ENCODE data around the gene TMED1. TPM values are rescaled to one million over a fixed set of nuclear protein-coding genes. Genes with fewer than 3 reads are reported as not detected.

Gene TMED1
- total RNA-seq, 1 donor from 2014 or later = 20.0 TPM

DNA sequence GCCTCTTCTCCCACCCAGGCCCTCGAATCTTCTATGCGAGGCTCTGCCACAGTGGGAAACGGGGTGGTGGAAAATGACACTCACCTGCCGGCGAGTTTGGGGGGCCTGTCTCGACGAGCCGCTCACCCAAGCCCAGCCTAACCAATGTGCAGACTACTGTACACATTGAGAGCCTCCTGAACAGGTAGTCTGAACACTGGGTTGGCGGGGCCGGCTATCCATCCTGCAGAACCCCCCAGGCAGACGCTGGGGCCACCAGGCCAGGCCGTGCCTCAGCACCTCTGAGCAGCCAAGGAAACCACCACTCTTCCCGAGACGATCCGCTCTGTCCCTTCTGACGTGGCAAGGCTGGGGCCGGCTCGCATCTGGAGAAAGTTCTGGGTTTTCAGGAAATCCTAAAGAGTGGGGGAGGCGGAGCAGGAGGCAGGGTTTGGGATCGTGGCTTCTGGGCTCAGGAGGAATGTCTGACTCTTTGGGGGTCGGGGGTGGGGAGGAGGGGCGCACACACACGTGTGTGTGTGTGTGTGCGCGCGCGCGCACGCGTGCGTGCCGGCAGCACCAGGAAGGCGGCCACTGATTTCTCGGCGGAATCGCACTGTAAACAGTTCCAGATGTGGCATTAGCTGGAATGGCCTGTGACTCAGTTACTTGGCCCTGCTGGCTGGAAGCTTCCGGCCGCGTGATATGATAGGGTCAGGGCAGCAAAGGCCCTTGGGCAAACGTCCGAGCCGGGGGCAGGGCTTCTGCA is 18.5 kb downstream of the TMED1 start:
- ATAC-seq (peak; percentile 90), DNase-seq (ENCODE audit: low spot score) (peak; percentile 89)
- intact Hi-C loops (cut with DNase I) = no loop called here

DNA sequence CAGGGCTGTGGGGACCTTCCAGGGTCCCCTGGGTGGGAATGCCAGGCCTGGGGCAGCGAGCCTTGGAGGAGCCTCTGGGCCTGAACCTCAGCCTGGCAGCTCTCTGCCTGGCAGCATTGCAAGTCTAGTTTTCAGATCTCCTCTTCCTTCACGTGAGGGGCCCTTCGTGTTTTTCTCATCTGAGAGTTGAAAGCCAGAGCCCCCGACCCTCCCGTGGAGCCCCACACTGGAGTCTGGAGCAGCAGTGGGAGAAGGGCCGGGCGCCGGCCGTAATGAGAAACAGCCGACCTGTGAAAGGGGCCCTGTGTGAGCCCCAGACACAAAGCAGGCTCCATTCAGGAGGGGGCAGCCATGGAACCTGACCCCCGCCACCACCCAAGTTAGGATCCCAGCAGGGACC is 19.3 kb downstream of the TMED1 start:
- DNase-seq (ENCODE audit: low spot score) (no peak), ATAC-seq (peak; percentile 0)
- intact Hi-C loops (cut with DNase I) = no loop called here

DNA sequence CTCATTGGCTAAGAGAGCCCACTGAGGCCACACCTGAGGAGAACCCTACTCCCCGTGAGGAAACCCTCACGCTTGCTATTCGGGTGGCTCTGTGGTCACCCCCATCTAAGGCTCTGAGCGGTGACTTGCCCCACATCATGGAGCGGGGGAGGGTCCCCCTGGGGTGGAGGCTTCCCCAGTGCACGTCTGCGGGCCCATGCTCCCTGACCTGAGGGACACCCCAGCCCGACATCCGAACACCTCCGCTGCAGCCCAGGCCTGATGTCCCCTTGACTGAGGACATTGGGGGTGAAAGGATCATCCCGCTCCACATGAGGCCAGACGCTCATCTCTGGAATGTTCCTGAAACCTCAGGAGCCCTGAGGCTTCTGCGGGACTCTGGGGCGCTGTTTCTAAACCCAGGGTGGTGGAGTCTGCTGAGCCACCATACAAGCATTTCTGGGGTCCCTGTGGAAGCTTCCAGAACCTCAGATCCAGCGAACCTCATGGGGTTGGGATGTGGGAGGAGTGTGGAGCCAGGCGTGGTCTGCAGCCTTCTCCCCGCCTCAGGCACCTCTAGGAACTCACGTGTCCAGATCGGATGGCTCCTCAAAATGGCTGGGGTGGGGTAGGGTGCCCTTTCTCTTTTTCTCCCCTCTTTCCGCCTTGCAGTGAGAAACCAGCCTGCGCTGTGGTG is 19.9 kb downstream of the TMED1 start:
- intact Hi-C loops (cut with DNase I) = no loop called here
- DNase-seq (ENCODE audit: low spot score) = no peak
- peak; percentile 33 for ATAC-seq

DNA sequence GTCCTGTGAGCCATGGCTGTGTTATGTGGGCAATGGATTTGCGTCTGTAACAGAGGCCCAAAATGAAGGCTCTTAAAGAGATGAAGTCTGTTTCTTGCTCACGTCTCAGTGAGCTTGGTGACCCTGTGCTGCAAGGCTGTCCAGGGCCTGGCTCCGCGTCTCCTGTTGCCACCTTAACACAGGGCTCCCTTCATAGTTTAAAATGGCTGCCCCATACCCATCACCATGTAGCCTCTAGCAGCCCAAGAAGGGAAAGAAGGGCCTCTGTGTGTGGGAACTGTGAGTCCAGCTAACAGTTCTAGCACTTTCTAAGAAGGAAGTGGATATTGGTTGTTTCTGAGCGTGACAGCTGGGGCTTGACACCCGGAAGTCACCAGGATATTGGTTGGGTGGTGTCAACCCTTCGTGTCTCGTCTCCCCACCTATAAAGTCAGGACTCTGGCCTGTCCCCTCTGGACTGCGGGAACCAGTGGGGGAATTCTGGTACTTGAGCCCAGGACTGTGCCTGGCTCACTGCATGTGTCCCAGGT is 20.9 kb downstream of the TMED1 start:
- ATAC-seq (no peak), DNase-seq (ENCODE audit: low spot score) (no peak)
- intact Hi-C loops (cut with DNase I) = no loop called here

DNA sequence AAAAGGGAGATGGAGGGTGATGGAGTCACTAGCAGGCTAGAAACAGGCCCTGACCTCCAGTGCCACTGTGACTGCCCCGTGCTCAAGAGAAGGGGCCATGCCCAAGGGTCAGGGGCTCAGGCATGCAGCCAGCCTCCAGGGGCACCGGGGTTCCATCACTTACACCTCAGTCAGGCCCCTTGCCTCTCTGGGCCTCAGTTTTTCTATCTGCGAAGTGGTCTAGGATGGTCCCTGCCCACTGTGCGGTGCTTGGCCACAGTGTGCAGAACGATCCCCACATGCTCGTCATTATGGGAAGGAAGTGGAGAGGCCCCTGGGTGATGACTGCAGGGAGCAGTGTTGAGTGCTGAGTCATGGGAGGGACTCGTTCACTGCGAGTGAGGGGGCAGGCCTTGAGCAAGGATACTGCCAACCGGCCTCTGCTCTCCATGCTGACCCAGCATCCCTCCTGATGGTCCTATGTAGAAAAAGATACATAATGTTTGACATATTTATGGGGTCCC is 23.1 kb downstream of the TMED1 start:
- DNase-seq (ENCODE audit: low spot score) (no peak), ATAC-seq (peak; percentile 54)
- intact Hi-C loops (cut with DNase I) = no loop called here

DNA sequence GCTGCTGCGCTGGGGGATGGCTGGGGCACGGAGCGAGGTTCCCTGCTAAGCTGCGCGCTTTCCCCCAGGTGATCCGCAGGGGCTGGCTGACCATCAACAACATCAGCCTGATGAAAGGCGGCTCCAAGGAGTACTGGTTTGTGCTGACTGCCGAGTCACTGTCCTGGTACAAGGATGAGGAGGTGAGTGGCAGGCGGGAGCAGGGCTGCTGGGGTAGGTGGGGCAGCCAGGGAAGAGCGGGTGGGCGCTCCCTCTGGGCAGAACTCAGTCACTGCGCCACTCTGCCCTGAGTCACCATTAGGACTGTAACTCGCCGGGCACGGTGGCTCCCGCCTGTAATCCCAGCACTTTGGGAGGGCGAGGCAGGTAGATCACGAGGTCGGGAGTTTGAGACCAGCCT is 23.8 kb downstream of the TMED1 start:
- DNase-seq (ENCODE audit: low spot score) (no peak), ATAC-seq (no peak)
- intact Hi-C loops (cut with DNase I) = no loop called here

DNA sequence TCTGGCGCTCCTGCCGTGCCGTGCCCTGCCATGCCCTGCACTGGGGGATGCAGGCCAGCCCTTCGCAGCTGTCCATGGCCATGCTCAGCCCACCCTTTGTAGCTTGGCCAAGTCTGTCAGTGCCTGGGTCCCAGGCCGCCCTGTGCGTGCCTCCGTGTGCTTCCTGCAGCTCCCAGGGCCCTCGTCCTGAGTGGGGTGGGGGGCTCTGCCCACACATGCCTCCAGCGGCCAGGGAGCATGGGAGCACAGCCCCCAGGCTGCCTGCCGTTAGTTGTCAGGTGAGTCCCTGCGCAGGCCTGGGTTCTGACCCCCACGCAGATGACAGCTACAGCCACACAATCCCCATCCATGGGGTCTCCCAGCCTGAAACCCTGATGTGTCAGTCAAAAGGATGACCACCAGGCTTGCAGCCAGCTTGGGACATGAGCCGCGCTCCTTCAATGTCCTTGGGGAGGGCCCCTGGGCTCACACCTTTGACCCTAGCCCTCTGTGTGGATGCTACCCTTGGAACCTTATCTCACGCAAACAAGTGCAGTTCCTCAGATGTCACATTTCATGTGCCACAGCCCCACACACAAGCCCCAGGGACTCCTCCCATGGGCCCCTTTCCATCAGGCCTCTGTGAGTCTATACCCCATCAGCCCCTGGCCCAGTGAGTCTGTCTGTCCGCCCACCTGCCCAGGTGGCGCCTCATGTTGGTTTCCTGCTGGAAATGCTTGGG is 24.5 kb downstream of the TMED1 start:
- DNase-seq (ENCODE audit: low spot score) = no peak
- intact Hi-C loops (cut with DNase I) = no loop called here
- no peak for ATAC-seq

DNA sequence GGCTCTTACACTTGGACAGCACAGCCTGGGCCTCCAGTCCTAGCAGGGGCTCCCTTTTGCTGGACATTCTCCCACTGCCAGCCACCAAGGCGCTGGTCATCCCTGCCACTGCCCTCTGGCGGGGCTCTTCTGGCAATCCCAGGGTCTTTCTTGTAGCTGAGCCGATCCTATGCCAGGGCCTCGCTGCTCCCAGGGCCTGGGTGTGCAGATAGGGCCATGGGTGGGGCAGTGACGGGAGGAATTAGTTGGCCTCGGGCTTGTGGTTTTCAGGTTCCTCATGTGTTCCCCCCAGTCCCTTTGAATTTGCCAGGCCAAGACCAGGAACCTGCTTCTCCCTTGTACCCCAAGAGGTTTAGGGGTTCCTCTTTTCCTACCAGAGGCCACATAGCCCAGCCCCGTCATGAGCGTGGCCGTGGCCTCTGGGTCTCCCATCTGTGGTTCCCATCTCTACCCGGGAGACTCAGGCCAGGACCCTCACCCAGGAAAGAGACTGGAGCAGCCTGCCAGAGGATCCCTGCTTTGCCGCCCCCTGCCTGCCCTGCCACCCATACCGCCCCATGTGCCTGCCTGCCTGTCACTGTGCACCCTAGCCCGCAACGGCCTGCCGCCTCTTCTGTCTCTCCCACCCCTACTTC is 26.2 kb downstream of the TMED1 start:
- ATAC-seq (peak; percentile 9), DNase-seq (ENCODE audit: low spot score) (no peak)
- intact Hi-C loops (cut with DNase I) = no loop called here

DNA sequence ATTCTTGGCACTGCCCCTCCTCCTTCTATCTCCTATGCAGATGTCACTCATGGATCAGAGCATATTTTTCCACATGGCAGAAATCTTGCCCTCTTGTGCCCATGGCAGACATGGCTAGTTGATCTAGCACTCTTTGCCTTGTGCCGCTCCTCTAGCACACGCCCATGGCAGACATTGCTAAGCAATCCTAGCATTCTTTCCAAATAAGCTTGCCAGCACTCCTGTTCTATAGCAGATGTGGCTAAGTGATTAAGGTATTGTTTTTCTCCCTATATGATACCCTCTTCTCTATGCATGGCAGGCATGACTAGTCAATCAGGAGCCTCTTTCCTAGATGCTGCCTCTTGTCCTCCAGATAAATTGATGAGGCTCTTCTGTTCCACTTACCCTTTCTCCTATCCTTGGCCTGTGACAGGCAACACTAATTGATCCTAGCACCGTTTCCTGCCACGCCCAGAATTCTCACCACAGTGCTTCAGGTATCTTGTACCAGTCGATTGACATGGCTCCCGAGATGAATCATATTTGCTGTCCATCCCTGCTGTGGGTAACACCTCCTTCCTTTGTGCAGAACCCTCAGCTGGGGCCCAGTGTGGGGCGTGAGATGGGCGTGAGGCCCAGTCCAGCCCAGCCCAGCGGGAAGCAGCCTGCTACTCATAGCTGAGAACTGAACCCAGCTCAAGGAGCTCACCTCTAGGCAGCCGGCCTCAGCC is 26.9 kb downstream of the TMED1 start:
- ATAC-seq (peak; percentile 24), DNase-seq (ENCODE audit: low spot score) (no peak)
- intact Hi-C loops (cut with DNase I) = no loop called here

DNA sequence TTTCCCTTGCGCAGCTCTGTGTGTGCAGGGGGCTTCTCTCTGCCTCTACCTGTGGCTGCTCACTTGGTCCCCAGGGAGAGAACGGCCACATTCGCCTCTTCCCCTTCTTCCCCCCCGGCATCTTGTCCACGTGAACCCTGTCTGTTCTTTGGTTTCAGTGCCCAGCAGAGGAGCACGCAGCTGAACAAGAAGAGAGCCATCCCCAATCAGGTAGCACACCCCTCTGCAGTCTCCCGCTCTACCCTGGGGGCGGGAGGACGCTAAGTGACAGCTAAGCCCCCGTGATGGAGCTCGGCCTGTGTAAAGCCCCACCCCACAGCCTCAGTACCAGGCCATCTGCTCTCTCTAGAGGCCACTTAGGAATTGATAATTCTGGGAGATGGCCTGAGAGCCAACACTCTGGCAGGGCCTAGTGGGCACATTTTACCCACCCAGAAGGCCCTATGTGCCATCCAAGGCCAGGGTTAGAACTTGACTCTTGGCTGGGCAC is 30.2 kb downstream of the TMED1 start:
- ATAC-seq (no peak), DNase-seq (ENCODE audit: low spot score) (no peak)
- intact Hi-C loops (cut with DNase I) = no loop called here

DNA sequence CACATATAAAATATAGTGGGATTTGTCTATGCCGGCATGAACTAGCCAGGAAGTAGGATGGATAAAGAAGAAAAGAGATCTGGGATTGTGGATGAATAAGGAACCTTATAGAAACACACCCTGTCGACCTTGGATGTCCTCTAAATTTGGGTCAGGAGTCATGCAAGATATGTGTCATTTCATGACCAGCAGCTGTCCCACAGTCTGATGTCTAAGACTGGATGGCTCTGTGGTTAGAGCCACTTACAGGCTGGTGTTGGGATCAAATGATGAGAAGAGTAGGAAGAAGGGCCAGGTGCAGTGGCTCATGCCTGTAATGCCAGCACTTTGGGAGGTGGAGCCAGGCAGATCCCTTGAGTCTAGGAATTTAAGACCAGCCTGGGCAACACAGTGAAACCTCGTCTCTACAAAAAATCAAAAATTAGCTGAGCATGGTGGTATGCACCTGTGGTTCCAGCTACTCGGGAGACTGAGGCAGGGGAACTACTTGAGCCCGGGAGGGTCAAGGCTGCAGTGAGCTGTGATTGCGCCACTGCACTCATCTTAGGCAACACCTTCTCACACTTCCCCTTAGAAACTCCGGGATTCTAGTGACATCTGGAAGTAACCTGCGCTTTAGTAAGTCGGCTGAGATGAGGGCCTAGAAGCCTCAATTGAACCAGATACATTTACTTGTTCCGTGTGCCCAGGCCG is 30.8 kb downstream of the TMED1 start:
- intact Hi-C loops (cut with DNase I) = no loop called here
- DNase-seq (ENCODE audit: low spot score) (no peak), ATAC-seq (no peak)

DNA sequence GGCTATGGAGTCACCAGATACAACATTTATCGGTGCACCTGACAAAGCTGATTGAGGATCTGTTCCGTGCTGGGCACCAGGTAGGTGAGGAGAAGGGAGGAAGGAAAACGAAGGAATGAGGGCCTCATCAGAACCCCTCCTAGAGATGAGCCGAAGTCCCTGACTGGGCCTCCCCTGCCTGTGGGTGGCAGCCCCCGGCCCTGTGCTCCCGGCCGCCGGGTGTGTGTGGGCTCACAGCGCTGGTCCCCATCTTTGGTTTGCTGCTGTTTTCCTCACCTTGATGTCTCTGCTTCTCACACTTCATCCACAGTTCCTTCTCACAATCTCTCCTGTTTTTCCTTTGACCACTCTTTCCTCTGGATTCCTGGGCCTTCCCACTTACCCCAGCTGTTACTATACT is 32.8 kb downstream of the TMED1 start:
- DNase-seq (ENCODE audit: low spot score) = no peak
- intact Hi-C loops (cut with DNase I) = no loop called here
- no peak for ATAC-seq

DNA sequence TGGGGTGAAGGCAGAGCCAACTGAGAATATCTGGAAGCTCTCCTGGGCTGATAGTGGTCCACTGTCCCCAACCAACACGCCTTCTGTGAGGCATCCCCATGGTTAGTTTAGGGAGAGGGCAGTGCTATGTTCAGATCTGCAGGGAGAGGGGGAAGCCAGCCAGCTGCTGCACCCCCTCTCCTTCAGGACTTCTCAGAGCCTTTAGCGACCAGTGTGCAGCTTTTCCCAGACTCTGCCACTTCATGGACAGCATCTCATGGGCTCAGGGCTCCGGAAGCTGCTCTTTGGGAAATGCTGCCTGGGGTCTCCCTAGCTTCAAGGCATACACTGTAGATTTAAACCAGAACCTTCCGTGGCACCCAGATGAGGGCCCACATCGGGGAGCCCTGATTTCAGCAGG is 33.5 kb downstream of the TMED1 start:
- no peak for DNase-seq (ENCODE audit: low spot score)
- intact Hi-C loops (cut with DNase I) = no loop called here
- ATAC-seq = no peak

DNA sequence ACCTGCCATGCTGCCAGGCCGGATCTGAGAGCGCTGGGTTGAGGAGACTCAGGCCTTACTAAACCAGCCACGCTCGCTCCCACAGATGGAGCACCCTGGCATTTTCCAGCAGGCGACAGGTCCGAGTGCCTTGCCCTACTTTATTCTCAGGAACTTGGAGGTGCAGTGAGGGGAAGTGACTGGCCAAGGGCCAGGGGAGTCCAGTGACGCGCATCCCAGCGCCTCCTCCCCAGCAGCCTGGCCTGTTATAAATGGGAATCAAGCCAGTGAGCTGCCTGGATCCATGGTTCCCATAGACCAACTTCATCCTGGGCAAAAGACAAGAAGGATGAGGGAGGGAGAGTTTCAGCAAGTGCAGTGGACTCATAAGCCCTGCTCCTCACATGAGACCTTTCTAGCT is 35.5 kb downstream of the TMED1 start:
- intact Hi-C loops (cut with DNase I) = no loop called here
- DNase-seq (ENCODE audit: low spot score) (no peak), ATAC-seq (no peak)

DNA sequence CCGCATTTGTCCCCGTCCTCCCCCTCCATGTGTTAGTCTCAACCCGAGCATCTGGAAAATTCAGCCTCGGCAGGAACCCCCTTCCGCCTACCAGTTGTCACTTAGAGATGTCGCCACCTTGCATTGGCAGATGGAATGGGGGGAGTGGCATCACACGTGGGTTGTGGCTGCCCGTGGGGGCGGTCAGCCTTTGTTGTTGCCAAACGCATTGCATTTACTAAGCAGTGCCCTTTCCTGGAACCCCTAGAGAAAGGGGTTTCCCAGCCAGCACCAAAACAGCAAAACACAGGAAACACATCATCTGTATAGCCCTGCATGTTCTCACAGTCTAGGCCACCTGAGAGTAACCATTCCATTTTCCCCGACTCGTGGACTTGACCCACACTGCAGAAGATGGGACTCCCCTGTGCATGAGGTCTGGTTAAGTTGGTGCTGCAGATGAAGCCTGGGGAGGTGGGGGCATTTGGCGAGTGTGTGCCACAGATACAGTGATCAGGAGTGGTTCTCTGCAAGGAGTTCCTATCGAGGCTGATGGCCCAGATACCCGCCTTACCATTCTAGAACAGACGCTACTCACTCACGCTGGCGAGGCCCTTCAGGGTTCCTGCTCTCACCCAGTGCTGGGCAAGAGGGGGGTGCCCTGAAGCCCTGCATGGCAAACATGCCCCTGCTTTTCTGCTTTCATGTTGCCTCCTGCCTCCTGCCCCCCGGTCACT is 38.3 kb downstream of the TMED1 start:
- ATAC-seq (no peak), DNase-seq (ENCODE audit: low spot score) (no peak)
- intact Hi-C loops (cut with DNase I) = no loop called here

DNA sequence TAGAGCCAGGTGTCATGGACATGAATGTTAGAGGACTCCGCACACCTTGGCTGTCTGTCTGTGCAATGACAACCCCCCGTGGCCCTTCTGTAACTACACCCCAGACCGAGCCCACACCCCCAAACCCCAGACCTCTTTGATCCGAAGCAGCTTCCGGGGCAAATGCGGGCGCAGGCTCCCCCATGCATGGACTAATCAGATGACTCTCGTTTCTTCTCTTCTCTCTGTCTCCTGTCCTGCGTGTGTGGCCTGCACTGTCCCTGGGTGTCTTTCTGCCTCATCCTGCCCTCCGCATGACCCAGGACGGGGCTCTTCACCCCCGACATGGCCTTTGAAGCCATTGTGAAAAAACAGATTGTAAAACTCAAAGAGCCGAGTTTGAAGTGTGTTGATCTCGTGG is 38.9 kb downstream of the TMED1 start:
- DNase-seq (ENCODE audit: low spot score) = no peak
- intact Hi-C loops (cut with DNase I) = no loop called here
- ATAC-seq = no peak

DNA sequence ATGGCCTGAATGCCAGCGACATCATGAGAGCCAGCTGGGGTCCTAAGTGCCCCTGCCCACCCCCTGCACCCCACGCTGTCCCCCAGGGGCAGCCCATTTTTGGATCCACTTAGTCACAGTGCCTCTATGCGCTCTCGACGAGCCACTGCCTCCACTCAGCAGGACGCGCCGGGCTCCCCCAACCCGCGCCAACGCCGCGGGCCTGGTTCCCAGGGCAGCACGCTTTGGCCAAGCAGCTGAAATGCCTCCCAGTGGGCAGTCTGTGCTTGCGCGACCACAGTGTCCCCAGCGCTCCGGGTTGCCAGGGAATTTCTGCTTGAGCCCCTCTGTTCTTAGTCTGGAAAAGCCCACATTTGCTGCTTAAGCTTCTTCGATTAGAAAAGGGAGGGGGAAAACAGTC is 39.4 kb downstream of the TMED1 start:
- ATAC-seq (no peak), DNase-seq (ENCODE audit: low spot score) (no peak)
- intact Hi-C loops (cut with DNase I) = no loop called here

Data from sciatic nerve (tissue), 2 donors.